Measurements from ENCODE around the gene LRRC4C.
"Not testable (repeated sequence)": the region's sequence is repeated elsewhere in the genome, so short reads cannot be mapped to it uniquely, and the experiment has no call there.

LRRC4C gene

DNA sequence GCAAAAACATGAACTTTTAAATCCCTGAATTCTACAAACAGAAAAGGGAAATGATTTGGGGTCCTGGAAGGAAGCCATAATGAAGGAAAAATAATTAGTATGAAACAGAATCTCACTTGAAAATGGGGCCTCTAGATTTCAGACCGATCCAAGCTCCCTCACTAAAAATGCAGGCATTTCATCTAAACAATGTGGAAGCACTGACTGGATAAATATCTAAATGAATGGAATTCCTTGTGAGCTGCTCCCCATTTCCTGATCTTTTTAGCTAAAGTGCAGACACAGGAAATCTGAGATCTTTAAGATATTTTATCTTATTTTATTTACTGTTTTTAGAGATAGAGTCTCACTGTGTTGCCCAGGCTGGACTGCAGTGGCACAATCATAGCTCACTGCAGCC, 1255.8 kb downstream of the LRRC4C start:
- no peak for DNase-seq

DNA sequence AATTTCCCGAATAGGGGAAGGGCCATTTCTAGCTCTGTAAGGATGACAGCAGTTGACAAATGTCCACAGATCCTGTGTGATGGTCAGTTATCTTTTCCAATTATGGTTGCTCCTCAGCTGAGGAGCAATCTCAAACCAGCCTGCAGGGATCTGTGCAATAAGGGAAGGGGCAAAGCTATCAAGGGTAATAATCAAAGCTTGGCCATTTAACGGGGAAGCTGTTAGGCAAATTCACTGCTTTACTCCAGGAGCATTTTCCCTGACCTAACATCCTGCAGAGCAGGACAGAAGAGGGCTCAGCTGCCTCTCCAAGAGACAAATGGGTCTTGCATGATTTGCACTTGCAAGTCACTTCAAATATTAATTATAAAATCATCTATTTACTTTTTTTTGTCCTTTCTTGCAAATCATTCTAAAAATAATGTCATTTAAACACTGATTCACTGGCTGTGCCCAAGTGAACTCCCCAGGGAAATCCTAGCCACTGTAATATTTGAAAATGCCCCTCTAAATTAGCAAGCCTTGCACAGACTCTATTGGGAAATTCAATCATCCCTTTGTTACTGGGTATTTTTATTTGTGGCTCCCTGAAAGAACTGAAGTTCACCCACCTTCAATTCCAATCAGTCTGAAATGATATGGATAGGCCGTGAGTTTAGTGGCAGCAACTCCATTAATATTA, 1256.7 kb downstream of the LRRC4C start:
- no peak for DNase-seq

DNA sequence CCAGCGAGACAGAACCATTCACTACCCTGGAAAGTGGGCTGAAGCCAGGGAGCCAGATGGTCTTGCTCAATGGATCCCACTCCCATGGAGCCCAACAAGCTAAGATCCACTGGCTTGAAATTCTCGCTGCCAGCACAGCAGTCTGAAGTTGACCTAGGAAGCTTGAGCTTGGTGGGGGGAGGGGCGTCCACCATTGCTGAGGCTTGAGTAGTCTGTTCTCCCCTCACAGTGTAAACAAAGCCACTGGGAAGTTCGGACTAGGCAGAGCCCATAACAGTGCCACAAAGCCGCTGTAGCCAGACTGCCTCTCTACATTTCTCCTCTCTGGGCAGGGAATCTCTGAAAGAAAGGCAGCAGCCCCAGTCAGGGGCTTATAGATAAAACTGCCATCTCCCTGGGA, 1266.9 kb downstream of the LRRC4C start:
- DNase-seq, result not testable (repeated sequence)

DNA sequence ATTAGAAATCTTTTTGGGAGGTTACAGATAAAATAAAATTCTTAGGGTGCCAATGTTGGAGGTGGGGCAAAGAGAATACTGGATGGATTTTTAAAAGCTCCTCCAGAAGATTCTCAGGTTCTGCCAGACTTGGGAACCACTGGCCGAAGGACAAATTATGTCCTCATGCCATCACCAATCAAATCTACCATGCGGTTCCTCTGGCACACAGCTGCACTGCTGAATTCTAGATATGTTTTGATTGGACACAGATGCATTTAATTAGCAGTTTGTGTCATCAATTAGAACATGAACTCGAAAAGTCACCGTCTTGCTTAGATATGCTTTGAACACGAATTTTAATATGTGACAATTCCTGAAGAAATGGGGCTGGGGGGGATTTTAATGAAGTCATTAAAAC, 1269.2 kb downstream of the LRRC4C start:
- no peak for DNase-seq

DNA sequence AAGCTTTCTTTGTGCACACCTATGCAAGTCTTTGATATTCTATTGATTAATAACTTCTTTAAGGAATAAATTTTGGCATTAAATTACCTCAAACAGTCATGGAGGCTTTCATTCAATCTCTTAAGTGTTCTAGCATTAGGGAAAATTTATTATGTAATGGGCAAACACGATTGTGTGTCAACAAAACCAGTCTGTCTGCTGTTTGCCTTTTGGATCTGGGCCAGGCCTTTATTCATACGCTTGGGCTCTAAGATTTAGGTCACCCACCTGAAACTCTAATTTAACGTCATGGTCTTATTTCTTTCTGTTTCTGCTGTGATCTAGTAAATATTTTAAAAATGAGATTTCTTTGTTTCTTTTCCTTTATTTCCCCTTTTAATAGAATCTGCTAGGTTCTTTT, 1270.6 kb downstream of the LRRC4C start:
- no peak for DNase-seq

DNA sequence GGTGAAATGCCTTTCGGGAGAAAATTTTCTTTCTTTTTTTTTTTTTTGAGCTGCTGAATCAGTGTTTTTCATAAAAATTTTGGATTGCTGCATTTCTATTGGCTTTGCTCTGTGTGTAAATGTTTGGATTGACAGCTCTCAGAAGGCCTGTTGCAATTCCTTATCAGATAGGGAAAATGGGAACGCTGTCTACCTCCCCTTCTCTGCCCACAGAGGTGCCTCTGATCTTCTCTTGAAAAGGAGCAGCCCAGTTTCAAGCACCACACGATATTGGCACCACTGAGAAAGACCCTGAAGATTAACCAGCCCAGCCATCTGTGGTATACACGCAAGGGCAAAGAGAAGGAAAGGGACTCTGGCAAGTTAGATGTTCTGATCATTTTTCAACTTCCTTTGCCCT, 1272.2 kb downstream of the LRRC4C start:
- no peak for DNase-seq

DNA sequence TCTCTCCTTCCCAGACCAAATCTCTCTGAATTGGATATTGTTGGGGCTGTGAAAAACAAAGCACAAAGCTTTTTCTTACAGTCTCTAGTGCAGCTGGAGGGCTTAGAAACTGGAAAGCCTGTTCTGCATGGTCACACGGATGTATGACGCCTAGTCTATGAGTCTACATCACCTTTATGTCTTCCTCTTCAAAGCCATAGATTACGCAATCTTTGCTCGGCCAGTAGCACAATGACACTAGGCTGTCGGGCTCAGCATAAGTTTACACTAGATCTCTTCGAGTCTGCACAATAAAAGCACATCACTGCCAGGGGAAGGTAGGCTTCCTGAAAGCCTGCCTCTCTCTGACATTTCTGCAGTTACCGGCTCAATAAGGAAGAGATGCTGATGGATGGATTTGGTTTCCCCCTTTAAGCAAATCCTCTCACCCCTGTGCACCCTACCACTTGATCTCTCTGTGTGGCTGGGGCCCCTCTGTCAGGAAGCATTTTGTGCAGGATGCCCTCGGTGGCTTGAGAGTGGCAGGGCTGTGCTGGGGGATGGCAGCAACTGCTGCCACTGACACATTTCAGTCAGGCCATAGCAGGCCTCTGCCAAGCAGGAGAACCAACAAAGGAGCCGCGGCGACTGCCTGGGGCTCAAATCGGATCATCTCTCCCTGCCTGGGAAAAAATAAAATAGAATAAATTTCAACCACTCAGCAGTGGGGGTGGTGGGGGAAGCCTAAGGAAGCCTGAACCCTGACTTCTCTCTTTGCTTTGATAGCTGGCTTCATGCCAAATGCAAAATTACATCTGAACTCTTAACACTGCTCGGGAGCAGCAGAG, 1272.8 kb downstream of the LRRC4C start:
- no peak for DNase-seq

DNA sequence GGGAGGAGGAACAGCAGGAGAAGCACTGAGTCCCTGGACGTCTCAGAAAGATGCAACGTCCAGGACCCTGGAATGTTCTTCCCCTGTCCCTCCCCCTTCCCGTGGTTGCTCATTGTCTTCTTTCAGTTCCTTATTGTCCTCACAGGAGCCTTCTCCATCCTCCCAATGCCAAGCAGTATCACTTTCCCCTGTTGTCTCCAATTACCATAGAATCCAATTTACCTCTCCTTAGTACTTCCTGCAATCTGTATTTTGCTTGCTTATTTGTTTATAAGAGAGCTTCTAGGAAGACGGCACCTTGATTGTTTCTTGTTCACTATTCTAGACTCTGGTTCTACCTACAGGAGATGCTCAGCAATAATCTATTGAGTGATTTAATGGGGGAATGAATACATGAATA, 1273.7 kb downstream of the LRRC4C start:
- no peak for DNase-seq

DNA sequence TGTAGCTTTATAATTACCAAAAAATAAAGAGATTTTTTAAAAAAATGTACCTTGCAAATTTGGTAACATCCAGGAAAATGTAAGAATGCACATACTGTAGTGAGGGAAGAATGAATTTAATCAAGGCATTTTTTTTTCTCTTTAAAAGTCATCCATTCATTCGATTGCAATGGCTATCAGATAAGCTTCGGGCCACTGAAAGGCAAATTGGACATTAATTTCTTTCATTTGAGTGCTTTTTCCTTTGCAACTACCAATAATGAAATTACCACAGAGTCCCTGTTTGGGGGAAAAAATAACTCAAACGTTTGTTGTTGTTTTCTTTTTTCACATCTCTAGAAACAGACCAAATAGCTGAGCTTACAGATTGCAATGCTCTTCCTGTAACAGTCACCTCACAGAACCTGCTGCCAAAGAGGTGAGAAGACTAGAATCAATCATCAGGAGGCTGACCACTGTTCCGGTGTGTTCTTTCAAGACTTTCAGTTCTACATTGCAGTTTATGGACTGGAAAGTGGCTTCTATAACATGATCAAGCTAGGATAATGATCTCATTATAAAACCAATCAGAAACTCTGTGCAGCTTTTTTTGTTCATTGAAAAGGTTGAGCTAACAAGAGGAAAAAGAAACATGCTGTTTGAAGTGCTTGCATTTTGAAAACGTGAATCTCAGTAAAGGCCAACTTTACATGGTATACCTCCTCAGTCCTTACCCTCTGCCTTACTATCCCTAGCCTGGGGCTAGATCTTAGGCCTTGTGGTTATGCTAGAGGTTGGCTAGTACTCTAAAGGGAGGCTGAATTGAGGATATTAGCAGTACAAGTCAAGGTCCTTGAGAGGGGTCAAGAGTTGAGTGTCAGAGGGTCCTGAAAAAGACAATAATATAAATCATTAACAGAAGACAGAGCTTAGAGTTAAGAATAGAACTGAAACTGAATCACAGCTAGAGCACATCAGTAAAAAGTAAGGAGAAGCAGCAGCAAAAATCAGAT, 1276.1 kb downstream of the LRRC4C start:
- peak; percentile 5 for DNase-seq

DNA sequence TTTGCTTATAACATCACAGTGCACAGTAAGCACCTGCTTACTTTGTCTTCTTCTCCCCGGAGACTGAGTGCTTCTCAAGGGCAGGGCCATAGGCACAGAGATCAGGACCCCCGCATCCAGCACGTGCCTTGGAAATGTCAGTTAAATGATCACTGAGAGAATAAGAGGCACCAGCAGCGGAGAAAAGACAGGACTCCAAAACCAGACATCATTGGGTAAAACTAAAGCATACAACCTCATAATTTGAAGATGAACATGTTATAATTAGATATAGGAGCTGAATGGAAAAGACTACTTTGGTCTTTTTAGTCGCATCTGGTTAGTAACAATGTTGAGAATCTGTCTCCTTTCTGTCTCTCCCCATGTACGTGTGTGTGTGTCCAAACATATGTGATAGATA, 1279.9 kb downstream of the LRRC4C start:
- no peak for DNase-seq

DNA sequence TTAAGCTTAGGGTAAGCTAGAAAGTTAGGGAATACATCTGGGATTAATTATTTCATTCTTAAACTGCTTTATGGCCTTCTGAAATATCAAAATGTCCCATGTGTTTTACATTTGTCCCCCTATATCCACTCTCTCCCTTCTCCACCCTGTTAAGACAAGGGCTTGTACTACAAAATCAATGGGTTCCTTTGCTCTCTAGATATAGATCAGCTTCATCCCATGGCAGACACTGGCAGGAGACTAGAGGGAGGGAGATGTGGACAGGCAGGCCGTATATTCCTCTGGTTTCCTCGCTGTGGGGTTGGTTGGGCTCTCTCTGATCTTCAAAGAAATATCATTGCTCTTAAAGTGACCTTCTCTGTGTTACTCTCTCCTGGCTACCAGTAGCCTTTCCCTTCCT, 1281.0 kb downstream of the LRRC4C start:
- DNase-seq, result no peak

DNA sequence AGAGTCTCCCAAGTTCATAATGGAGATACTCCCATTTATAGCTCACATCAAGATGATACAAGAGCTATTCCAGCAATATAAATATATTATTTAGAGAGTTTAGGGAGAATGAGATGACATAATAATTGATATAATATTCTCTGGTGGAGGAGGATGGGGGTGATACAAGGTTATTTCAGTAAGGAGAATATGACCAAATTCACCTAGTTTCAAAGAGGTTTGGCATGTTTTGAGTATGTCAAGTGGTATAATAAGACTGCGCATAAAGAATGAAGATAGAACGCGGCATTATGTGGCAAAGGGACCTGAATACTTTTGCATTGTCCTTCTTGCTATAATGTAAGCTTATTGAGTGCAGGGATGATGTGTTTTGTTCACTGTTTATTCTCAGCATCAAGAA, 1283.5 kb downstream of the LRRC4C start:
- DNase-seq, result no peak

DNA sequence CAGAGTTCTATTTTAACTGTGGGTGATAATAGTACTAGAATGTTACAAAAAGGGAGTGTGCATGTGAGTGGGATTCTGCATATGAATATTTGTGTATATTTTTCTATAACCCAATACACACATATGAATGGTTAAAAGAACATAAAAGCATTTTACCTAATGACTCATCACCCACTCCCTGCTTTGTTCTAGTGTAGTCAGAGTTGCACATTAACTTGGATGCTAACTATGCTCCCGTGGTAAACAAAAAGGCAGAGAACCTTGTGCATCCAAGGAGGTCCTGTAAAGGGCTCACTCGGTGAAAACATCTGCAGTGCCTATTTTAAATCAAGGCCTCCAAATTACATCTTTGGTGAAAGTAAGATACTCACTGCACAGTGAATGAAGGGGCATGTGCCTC, 1289.4 kb downstream of the LRRC4C start:
- no peak for DNase-seq

DNA sequence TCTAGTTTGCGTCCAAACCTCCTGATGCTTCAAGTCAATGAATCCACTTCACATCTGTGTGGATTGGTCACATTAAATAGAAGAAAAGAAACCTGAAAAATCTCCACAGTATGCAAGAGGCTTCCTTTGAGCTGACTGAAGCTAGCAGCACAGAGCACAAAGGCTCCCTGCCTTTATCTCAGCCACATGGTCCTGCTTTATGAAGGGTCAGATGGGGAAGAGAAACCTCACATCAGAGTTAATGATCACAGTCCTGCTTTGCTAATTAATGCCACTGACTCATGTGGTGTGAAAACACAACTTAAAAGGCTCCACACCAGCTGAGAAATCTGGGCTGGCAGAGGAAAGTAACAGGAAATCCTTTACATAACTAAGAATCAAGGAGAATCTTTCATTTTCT, 1291.0 kb downstream of the LRRC4C start:
- no peak for DNase-seq

DNA sequence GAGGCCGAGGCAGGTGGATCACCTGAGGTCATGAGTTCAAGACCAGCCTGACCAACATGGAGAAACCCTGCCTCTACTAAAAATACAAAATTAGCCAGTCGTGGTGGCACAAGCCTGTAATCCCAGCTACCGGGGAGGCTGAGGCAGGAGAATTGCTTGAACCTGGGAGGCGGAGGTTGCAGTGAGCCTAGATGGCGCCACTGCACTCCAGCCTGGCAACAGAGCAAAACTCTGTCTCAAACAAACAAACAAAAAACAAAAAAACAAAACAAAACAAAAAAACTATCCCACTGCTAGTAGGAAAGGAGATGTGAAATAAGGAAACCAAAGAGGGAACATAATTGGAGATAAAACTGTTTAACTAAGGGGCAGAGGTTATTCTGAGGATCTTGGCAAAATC, 1291.6 kb downstream of the LRRC4C start:
- DNase-seq, result not testable (repeated sequence)

DNA sequence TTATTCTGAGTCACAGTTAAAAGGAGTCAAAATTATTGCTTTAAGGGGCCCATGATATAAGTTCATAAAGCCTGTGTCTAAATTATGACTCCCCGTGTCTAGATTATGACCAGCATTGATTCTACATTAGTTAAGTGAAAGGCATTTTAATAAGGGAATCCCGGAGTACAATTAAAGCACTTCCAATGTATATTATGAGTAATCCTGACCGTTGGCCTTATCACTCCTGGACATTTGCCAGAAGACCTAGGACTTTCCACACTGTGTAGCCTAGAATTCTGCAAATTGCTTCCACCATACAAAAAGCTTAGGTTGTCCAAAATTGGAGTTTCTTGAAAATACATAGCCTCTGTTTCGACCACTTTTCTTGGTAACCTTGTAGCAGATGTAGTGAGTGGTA, 1292.6 kb downstream of the LRRC4C start:
- no peak for DNase-seq

DNA sequence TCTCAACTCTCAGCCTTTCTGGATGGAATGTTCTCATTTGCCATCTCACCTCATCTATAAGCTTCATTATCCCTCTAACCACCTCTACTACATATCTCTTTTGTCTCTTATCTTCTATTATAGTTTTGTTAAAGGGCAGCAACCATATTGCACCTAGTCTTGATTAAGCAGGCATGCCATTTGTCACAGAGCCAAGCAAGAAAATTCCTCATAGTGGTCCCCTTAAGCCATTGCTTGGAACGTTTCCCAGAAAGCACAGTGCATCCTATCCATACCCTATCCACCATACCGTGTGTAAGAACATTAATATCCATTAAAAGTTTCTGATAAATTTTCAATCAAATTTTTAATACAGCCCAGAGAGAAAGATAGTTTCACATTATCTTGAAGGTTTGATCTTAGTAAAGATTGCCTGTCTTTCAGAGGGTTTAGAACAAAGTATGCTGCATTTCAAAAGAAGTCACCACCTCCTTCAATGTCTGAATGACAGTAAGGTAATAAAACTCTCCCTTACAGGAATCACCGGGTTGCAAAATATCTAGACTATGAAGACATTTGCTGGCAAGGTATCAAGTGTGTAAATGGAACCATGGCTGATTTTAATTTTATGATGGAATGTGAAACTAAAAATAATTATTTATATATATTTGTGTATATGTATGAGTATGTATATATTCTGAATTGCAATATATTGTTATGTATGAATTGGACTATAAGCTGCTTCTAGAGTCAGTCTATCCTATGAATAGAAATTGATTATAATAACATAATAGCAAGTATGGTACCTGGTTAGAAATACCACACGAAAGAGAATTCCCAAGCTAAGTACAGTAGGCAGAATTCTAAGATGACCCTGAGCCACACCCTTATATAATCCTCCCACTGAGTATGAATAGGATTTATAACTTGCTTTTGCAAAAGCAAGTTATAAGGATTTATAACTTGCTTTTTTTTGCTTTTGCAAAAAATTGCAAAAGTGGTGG, 1296.3 kb downstream of the LRRC4C start:
- DNase-seq, result no peak

DNA sequence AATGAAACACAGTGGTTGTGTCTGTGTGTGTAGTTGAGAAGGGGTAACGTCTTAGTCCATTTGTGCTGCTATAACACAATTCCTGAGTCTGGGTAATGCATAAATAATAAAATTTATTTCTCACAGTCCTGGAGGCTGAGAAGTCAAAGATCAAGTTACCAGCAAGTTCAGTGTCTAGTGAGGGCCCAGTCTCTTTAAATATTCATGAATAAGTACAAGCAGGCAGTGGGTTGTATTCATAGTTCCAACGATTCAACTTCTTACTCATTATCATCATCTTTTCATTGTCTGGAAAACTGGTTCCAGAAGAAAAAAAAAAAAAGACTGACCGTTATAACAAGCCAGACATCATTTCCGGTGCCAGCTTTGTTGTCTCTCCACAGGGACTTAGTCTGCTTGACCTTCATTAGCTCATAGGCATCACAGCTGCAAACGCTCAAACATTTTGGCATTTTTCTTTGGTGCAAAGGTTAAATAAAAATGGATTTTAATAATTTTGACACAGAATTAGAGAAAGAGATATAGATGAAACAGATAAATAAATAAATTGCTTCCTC, 1297.5 kb downstream of the LRRC4C start:
- no peak for DNase-seq

DNA sequence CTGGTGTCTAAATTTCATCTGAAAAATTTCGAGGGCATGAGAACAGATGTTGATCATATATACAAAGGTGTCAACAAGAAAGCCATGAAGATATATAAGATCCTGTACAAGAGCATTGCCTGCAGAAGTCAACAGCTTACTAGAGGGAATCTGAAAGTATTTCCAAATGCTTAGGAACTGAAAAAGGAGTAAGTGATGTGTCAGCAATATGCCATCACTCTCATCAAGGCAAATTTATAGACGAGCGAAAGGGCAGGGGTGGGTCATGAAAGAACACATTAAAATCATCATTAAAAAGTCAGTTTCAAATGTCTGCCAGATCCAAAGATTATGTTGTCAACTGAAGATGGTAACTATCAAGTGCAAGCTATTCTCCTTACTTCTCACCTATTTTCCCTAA, 1299.0 kb downstream of the LRRC4C start:
- no peak for DNase-seq

DNA sequence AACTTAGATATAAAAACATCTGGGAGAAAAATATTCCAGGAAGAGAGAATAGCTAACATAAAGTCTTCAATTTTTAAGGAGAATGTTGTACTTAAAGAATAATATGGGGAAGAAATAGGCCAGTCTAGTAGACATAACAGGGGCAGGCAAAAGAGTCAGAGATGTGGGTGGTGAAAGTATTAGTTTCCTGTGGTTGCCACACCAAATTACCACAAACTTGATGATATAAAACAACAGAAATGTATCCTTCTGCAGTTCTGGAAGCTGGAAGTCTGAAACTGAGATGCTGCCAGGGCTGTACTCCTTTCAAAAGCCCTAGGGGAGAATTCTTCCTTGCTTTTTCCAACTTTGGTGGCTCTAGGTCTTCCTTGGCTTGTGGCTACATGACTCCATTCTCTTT, 1309.7 kb downstream of the LRRC4C start:
- DNase-seq, result no peak

DNA sequence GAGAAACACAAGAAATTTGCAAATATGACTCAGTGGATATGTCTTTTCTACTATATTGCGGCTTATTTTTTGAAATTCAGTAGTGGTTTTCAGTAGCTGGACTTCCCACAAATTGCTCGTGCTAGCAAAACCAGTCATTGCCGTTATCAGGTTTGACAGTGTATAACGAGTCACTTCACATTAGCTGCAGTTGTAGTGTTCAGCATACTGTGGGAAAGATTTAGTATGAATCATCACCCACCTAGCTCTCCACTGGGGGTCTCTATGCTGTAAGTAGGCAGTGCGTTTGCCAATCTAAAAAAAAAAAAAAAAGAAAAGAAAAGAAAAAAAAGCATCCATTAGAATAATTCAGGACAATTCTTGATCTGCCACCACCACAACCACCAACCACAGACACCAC, 1318.9 kb downstream of the LRRC4C start:
- no peak for DNase-seq

DNA sequence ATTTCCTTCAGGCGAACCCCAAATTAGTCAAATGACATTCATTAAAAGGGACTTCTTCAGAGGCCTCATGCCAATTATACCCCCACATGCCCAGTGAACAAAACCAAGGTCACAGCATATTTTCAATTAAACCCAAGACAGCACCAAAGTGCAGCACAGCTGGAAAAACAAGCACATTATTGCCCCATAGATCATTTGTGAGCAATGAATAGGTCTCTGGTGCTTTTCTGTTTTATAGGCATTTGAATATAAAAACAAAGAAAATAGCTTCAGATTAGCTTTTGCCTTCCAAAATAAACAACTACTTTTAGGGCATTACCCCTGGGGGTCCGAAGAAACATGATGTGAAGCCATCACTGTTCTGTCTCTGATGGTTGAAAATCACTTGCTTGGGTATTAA, 1319.9 kb downstream of the LRRC4C start:
- no peak for DNase-seq

Data from RPMI8226 (cell line).